HG02840 (cell line): ENCODE data around the gene RIT2.
"Not testable (repeated sequence)": the region's sequence is repeated elsewhere in the genome, so short reads cannot be mapped to it uniquely, and the experiment has no call there.

Experiments
- ATAC-seq: cut with Tn5 transposase; IDR thresholded peaks from one replicate; pipeline ENCODE4 v1.9.1; 2021; ENCODE audit warnings: mild to moderate bottlenecking, moderate library complexity, moderate number of reproducible peaks; ENCODE audit not compliant: unreplicated experiment, low FRiP score

The RIT2 gene

DNA sequence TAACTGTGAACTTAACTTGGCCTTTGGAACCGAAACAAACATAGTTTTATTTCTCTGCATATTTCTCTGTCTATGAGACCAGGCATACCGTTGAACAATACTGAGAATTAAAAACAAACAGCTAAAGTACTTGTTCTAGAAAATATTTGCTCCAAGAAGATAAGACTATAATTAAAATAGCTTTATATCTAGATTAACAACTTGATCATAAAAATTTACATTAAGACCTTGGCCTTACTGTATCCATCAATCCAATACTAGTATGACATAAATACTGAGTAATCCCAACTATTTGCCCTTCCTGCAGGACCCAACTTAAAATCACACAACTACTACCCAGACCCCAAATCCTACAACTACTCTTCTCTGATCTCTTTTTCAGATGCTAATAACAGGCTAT lies 260.9 kb downstream of the RIT2 start:
- no peak for ATAC-seq

DNA sequence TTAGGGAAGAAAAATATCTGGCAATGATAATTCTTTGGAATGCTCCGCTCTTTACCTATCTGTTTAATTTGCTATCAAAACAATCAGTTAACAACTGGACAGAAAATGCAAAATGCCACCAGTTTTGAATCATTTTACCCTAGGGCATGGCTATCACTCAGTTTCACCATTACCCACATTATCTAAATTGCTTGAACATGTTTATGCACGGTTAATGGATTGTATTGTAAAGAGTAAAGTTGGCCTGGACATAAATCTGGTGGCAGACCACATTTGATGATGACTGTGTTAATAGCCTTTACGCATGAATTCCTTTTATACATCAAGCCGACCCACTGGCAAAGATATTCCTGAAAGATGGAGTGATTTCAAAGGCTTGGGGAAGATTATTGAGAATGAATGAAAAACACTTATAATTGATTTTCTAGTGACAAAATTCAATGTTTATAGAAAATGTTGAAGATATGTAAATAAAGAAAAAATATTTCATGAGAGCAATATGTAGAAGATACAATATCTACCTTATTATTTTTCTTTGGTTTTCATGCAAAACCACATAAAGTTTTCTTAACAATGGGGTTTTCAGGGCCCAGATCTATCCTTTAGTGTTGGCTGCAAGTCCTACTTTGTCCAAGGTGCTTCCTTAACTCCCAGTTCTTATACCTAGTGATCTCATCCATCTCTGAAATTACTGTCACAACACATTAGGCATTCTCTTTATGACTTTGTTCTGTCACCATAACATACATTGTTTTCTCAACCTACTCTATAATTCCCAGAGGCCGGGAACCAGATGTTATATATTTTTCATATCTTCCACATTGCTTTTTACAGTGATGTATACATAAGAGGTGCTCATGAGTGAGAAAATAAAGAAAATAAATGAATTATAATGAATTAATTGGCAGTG lies 265.1 kb downstream of the RIT2 start:
- ATAC-seq: no peak

DNA sequence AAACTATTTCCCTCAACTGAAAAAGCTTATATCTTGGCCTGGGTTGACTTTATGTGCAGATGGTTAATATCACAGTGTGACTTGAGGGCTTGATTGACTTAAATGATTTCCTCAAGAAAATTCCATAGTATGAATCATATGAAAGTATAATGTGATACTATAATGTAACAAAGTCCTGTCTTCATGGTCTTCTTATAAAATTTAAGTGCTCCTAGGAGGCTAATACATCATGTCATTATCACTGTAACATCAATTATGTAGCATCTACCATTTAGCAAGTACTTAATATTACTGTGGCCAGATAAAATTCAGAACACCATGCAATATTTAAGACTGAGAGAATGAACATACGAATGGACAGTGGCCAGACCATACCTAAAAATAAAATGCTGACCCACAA lies 276.1 kb downstream of the RIT2 start:
- no peak for ATAC-seq

DNA sequence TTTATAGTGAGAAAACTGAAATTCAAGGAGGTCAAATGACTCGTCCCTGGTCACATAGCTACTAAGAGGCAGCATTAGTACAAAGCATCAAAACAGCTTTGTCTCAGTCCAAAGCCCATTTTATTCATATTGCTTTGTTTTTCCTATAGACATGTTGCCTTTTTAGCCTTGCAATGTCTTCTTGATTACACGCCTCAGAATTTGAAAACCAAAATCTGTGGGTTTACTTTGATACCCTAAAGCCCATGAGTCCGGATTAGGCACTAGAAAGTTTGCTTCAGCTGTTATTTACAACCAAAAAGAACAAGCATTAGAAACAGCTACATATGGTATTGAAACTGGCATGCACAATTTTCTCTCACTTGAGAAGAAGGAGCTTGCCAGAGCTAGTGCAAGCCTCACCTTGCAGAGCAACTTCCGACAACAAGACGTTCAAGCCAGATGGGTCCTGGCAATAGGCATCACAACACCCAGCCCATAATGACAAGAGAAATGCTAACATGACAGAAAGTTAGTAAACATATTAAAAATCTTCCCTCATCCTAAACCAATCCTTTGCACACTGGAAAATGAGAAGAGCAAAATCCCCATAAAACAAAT lies 276.8 kb downstream of the RIT2 start:
- no peak for ATAC-seq

DNA sequence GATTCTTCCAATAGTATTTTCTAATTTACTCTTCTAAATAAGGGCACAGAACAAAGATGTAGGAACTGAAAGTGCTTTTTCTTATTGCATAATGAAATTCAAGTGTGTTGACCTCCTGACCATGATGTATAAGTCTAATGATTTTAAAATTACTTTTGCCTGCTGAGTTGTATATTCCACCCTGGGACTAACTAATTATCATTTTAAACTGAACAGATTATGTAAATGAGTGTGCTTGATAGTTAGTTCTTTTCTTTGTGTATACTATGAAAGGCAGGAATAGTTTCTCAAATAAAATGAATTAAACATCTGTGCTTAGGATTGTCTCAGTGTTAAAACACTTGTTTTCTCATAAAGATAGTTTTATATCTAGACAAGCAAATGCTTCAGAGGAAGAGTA lies 284.5 kb downstream of the RIT2 start:
- ATAC-seq: no peak

DNA sequence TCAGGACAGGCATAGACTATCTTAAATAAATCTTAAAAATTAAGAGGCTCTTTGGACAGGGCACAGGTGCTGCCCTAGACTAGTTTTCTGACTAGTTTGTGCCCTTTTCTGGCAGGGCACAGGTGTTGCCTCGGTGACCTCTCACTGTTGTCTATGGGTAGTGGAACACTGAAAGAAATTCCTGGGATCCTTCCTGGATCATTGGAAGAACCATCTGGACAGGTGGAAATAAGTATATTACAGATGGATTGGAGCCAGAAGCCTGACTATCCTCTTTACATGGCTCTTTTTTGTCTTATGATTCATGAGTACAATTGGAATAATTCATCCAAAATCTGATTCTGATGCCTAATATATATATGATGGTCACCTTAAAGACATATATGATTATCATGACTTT lies 286.6 kb downstream of the RIT2 start:
- no peak for ATAC-seq

DNA sequence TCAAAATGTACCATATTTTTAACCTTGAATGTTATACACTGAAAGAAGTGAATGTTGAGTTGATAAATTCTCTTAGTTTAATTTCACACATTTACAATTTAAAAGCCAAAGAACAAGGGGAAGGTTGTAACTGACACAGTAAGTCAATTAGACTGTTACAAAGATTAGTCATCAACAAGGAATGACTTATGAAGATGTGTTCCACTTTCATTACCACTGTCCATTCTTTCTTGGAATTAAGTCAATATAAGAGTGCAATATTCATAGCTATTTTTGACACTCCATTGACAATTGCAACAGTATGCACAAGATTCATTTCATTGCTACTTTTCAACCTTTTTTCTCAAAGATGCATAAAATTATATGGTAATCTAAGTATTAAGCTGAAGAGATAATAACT lies 291.3 kb downstream of the RIT2 start:
- no peak for ATAC-seq

DNA sequence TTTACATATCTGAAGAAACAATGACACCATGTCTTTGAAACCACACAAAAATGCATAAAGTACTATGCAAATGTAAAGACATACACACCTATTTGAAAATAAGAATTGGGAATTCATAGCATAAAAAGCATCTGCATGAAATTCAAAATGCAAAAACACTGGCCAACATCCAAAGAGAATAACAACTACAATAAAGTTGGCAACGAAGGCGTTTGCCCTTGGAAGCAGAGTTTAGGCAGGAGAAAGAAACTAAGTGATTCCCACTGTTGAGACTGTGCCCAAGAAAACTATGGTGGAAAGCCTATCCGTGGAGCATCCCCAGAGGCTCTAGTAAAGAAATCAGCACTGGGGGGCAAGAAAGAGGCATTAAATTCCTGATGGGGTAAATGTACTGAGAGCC lies 292.8 kb downstream of the RIT2 start:
- ATAC-seq: no peak

DNA sequence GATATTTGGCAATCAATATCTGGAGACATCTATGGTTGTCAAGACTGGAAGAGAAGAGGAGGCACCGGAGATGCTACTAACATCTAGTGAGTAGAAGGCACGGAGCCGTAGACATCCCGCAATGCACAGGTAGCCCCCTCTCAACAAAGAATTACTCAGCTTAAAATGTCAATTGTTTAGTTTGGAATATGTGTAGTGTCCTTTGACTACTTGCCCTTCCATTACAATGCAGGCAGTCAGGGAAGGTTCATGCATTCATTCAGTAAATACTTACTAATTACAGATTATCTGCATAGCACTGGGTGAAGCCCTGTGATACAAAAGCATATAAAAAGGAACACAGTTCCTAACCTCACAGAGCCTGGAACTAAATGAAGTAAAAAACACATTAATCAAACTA lies 294.0 kb downstream of the RIT2 start:
- no peak for ATAC-seq

DNA sequence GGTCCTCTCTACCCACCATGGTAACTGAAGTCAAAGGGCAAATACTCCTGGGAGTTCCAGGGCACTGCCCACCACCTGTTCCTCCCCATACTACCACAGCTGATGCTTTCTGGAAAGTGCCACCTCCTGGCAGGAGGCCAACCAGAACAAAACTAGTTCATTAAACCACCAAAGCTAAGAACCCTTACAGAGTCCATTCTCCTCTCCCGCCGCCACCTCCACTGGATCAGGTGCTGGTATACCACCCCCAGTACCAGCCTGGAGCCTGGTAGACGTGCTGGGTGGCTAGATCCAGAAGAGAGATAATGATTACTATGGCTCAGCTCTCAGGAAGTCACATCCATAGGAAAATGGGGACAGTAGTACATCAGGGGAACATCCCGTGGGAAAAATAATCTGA lies 300.9 kb downstream of the RIT2 start:
- no peak for ATAC-seq

DNA sequence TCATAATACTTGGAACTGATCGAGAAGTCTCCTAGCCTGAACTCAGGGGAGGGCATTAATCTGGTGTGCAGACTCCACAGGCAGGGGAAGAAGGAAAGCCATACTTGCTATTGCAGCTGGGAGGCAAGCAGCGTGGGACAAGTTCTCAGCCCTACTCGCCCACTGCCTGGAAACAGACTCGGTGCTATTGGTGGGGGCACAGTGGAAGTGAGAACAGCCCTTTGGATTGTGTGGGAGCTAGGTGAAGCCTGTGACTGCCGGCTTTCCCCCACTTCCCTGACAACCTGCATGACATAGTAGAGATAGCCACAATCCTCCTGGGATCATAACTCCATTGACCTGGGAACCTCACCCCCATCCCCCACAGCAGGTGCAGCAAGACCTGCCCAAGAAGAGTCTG lies 301.3 kb downstream of the RIT2 start:
- no peak for ATAC-seq

DNA sequence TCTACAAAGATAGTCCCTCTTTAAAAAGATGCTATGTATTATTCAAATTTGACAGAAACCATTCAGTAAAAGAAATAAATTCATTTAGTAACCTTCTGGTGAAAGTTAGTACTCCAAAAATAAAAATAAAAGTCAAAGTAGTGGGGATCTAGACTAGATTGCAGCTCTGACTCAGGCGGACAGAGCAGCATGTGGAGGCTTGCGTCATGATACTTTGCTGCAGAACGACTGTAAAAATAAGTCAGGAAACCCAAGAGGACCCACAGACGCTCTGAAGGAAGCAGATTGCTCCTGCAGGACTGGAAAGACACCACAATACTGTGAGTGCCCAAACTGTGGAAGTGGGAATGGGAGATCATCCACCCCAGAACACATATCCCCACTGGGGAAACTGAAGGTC lies 301.9 kb downstream of the RIT2 start:
- ATAC-seq: no peak

DNA sequence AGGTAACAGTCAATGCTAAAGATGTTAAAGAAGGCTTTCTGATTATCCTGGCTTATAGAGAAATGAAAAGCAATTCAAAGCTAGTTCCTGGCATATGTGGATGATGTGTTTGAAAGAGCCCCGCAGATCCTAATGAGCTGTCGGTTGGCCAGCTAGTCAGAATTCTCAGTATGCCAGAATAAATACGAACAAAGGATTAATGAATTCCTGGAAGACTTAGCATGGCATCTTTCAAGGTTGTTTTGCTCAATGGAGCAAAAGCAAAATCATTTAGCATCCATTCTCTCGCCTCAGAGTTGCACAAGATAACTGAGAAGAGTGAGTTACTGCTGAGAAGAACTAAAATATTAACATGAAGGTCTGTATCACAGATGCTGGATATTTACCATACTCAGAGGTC lies 307.6 kb downstream of the RIT2 start:
- ATAC-seq: no peak

DNA sequence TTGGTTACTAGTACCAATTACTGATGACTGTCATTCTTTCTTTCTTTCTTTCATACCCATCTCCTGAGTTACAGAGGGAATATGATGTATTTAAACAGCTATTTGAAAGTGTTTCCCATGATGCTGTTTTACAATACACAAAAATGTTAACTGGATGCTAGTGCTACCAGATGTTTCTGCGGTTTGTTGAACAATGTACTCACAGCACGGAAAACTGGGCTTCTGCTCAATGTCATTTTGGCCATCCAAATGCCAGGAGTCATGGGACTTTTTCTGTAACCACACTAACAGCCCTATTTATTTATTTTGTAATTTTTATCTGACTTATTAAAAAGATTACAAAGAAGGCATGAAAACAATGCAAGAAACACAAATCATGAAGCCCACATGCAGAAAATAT lies 313.8 kb downstream of the RIT2 start:
- no peak for ATAC-seq

DNA sequence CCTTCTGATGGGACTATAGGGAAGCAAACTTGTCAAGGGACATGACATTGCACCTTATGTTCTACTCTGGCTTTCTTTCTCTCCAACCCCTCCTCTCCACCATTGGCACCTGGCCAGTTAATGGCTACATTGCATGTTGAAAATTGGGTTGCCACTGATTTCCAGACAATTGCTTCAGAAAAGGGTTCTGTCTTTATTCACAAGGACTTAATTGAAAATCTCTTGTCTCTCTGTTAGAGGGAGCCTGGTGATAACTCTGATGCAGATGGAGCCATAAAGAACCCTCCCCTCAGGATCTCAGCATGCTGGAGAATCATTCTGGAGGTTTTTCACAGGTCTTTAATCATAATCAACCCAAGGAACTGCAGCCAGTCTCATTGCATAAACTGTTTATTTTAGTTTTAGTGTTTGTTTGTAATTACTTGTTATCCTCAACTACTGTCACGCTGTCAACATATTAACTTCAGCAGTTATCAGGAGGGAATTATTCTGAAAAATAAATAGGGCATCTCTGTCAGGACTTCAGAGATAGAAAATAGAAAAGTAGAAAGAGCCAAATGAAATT lies 316.8 kb downstream of the RIT2 start:
- no peak for ATAC-seq

DNA sequence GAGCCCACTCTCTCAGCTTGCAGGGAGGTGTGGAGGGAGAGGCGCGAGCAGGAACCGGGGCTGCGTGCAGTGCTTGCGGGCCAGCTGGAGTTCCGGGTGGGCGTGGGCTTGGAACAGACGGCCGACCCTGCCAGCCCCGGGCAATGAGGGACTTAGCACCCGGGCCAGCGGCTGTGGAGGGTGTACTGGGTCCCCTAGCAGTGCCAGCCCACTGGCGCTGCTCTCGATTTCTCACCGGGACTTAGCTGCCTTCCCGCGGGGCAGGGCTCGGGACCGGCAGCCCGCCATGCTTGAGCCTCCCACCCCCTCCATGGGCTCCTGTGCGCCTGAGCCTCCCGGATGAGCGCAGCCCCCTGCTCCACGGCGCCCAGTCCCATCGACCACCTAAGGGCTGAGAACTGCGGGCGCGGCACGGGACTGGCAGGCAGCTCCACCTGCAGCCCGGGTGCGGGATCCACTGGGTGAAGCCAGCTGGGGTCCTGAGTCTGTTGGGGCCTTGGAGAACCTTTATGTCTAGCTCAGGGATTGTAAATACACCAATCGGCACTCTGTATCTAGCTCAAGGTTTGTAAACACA lies 320.2 kb downstream of the RIT2 start:
- ATAC-seq: not testable (repeated sequence)

DNA sequence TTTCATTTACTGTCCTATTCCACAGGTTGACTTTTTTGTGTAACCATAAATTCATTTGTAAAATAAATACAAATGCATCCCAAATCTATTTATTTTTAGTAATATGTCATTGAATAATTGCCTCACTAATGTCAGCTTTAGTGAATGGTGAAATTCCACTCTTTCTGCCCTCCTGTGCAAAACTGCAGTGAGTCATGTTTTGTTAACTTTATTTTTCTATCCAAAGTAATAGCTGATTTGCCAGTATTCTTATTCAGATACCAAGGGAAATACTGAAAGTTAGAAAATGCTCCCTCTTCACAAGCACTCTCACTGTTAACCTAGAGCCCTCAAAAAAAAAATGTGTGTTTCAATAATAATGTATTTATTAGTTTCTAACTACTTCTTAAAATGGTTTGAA lies 322.8 kb downstream of the RIT2 start:
- no peak for ATAC-seq

DNA sequence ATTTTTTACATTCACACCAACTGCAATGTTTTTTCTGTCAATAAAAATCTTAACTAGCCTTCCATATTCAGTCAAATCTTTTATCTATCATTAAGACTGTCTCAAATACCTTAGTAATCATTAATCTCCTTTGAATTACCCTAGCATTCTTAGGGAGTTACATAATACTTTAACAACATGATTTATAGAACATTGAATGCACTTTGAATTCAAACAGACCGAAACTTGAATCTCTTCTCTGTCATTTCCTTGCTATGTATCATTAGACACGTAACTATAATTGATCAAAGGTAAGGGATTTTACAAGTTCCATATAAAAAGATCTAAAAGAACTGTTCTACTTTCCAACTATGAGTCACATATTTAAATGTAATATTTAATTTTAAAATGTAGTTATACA lies 330.9 kb downstream of the RIT2 start:
- no peak for ATAC-seq

DNA sequence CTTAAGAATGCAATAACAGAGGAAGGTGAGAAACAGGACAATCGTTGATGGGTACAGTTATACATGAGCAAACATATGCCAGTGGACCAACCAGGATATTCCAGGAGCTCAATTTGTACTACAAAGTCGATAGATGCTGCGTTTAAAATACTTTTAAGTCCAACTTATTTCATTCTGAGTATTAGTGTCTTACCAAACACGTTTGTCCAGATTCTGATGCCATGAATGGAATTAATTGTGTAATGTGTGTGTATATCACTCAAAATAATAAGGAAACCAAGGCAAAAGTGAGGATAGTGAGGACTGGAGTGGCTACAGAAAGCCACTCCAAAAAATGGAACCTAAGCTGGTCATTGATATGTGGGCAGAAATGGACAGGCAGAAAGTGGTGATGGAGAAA lies 332.6 kb downstream of the RIT2 start:
- ATAC-seq: no peak

DNA sequence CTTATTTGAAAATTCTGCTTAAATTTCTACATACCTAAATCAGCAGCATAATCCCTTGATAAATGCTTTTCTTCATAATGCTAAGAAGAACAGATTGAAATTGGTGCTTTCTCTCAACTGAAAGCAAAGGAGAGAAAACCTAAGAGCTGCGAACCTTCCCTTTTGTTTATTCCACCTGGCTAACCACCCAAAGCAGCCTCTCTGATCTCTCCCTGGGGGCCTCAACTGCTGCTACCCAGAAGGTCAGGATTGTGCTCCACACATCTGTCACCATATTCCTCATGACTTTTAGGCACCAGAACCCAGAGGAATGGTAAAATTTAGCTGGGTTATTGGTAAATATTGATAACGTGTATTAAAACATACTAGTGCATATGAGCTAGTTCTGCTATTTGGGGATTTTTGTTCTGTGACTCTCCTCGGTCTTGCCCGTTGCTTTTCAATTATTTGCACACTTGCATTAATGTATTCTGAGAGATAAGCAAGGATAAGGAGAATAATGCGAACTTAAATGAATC lies 334.1 kb downstream of the RIT2 start:
- ATAC-seq: no peak

DNA sequence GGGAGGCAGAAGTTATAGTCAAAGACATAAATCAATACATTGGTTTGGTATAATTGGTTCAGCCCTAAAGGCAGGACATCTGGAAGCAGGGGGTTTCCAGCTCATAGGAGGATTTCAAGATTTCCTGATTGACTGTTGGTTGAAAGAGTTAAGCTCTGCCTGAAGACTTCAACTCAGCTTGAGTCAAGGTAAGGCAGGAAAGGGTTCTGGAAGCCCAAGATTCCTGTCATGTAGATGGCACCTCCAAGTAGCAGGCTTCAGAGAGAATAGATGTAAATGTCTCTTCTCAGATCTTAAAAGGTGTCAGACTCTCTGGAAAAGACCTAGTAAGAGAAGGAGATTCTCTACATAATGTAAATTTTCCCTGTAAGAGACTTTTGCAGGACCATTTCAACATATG lies 335.3 kb downstream of the RIT2 start:
- ATAC-seq: no peak
